Naive thymus-derived CD4-positive, alpha-beta T cell (primary cell): Measurements from ENCODE around the gene NTF4. TPM values are rescaled to one million over a fixed set of nuclear protein-coding genes. Genes with fewer than 3 reads are reported as not detected.
A peak's percentile ranks its signal among the peaks of the same experiment; 100 is the strongest.

Source experiments
- ATAC-seq: fragments of 150-1000 bp; cut with Tn5 transposase; 2 replicates; pipeline ENCODE4 v1.10.0; 2021; ENCODE audit warnings: mild to moderate bottlenecking, moderate library complexity
- CTCF ChIA-PET: fragments of 350-600 bp; sonication (Branson Sonifier 250); formaldehyde crosslinking; loops from one replicate; lab custom pipeline; 2021; ENCODE audit warnings: antibody characterized with exemption; lab: Charles Lee
- POLR2A ChIA-PET: fragments of 350-600 bp; sonication (Branson Sonifier 250); formaldehyde crosslinking; loops from one replicate; lab custom pipeline; 2021; ENCODE audit warnings: antibody characterized with exemption, inconsistent platforms; lab: Charles Lee
- DNase-seq, 9 donors: peaks; one replicate each; pipeline versions ENCODE4 v3.0.0 to v3.0.0-alpha.2; 2020 to 2022; ENCODE audit warnings: mixed read lengths in 1 of 9
- H3K27ac ChIP-seq: one replicate; pipeline ENCODE4 v1.7.0; 2013; ENCODE audit warnings: mild to moderate bottlenecking, low read depth, low read length, moderate library complexity
- H3K27me3 ChIP-seq, 2 donors: one replicate each; pipeline ENCODE4 v1.7.0; 2013; ENCODE audit warnings: low read length in 2 of 2, mild to moderate bottlenecking in 2 of 2, moderate library complexity in 2 of 2; ENCODE audit not compliant: control insufficient read depth in 2 of 2, insufficient read depth in 2 of 2
- H3K36me3 ChIP-seq, 3 experiments: 1 replicate in 2 of 3; 2 replicates in 1 of 3; pipeline ENCODE4 v1.7.0; 2013; ENCODE audit warnings: low read length in 3 of 3, mild to moderate bottlenecking in 3 of 3, moderate library complexity in 1 of 3; ENCODE audit not compliant: insufficient read depth in 3 of 3, control insufficient read depth in 2 of 3
- H3K4me1 ChIP-seq, 2 donors: one replicate each; pipeline ENCODE4 v1.7.0; 2013; ENCODE audit warnings: low read length in 2 of 2, mild to moderate bottlenecking in 2 of 2, moderate library complexity in 1 of 2; ENCODE audit not compliant: control insufficient read depth in 2 of 2, insufficient read depth in 2 of 2
- H3K4me3 ChIP-seq: 2 replicates; pipeline ENCODE4 v1.7.0; 2013; ENCODE audit warnings: mild to moderate bottlenecking, low read length
- H3K9me3 ChIP-seq, 3 experiments: 1 replicate in 2 of 3; 2 replicates in 1 of 3; pipeline ENCODE4 v1.7.0; 2013; ENCODE audit warnings: low read length in 3 of 3; ENCODE audit not compliant: control insufficient read depth in 2 of 3
- H3K27ac Mint-ChIP-seq, 9 donors: one replicate each; pipeline ENCODE4 v1.8.0; 2020 to 2022; ENCODE audit warnings: mixed read lengths in 9 of 9, mild to moderate bottlenecking in 8 of 9, moderate library complexity in 5 of 9, inconsistent platforms in 2 of 9
- H3K27me3 Mint-ChIP-seq, 5 donors: one replicate each; pipeline ENCODE4 v1.8.0; 2021 to 2022; ENCODE audit warnings: mixed read lengths in 5 of 5, mild to moderate bottlenecking in 1 of 5
- H3K36me3 Mint-ChIP-seq, 5 donors: one replicate each; pipeline ENCODE4 v1.8.0; 2020 to 2022; ENCODE audit warnings: mixed read lengths in 5 of 5, mild to moderate bottlenecking in 3 of 5, inconsistent platforms in 1 of 5
- H3K4me1 Mint-ChIP-seq, 7 donors: one replicate each; pipeline ENCODE4 v1.8.0; 2020 to 2022; ENCODE audit warnings: mixed read lengths in 7 of 7, mild to moderate bottlenecking in 3 of 7, inconsistent platforms in 1 of 7
- H3K4me3 Mint-ChIP-seq, 10 donors: one replicate each; pipeline ENCODE4 v1.8.0; 2020 to 2022; ENCODE audit warnings: mild to moderate bottlenecking in 10 of 10, mixed read lengths in 10 of 10, moderate library complexity in 6 of 10, inconsistent platforms in 2 of 10
- H3K9me3 Mint-ChIP-seq, 11 donors: one replicate each; pipeline ENCODE4 v1.8.0; 2020 to 2022; ENCODE audit warnings: mixed read lengths in 11 of 11, mild to moderate bottlenecking in 4 of 11, inconsistent platforms in 1 of 11, moderate library complexity in 1 of 11
- intact Hi-C, 2 donors: fragments of 100-400 bp; cut with micrococcal nuclease; formaldehyde crosslinking; loops; one replicate each; pipeline ENCODE4 v1.15.1; 2023
- polyA plus RNA-seq, 2 donors: library from polyadenylated mRNA; unstranded; fragments of 300-500 nt; fragmentation: Illumina TruSeq; gene quantifications; one replicate each; pipeline ENCODE4 v1.2.3, GENCODE V29; 2021
- total RNA-seq, 6 experiments: library from RNA in 5 of 6; stranded (reverse) in 5 of 6; gene quantifications; 1 replicate in 5 of 6; 2 replicates in 1 of 6; pipeline ENCODE4 v1.2.3 and lab custom pipeline; 2021 to 2026

The NTF4 gene, protein sequence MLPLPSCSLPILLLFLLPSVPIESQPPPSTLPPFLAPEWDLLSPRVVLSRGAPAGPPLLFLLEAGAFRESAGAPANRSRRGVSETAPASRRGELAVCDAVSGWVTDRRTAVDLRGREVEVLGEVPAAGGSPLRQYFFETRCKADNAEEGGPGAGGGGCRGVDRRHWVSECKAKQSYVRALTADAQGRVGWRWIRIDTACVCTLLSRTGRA
- total RNA-seq (not detected), polyA plus RNA-seq (not detected), total RNA-seq (lab: John Stamatoyannopoulos, UW) (not detected)

DNA sequence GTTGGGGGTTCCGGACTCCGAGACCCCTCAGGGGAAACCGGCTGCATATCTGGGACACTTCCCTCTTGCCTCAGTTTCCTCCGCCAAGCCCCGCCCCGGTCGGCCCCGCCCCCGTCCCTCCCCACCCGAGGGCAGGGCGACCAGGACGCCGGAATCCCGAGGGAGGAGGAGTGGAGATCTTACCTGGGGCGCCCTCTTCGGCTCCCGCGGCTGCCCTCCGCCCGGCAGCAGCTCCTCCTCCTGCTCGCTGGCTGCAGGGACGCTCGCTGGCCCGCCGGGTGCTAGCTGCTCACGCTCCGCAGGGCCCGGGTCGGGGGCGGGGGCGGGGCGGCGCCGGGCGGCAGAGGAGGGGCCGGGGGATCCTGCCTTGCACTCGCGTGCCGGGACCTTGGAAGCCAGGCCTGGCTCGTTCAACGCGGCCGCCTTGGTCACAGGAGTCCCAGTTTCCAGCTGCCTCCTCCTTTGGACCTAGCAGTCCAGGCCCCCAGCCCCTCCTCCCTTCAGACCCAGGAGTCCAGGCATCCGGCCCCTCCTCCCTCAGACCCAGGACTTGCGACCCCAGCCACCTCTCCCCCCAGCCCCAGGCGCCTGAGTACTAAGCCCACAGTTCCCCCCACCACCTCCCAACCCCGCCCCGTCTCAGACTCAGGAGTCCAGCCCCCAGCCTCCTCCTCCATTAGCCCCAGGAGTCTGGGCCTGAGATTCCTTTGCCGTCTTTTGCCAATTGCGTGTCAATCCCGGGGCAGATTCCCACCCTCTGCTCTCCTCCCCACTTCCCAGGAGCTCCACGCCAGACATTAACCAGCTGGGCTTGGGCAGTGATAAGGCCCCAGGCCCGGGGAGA lies at the start of gene NTF4:
Gene NTF4, minus strand, starts transcription at position 51 of the 844 bp plus-strand sequence. CDS start 2,821 bp downstream, outside the sequence.
- peaks cover 0 to 3% of the 10 kb centered on the region in 2 donors for H3K27me3 ChIP-seq
- Mint-ChIP-seq H3K27ac (no peak within 1 kb of the TSS), H3K27me3 (peaks cover 40 to 74% (median 46%) of the 10 kb centered on the region in 5 donors), H3K4me3 (peak within 1 kb of the TSS in 5 of 10 donors; percentile 4 to 58 (median 29)), H3K4me1 (peaks cover 0 to 4% (median 0%) of the 10 kb centered on the region in 7 donors), H3K36me3 (no peaks in the 10 kb centered on the region), H3K9me3 (peaks cover 0 to 4% (median 0%) of the 10 kb centered on the region in 11 donors)
- intact Hi-C loops, result no loop called here
- H3K9me3 ChIP-seq, result no peaks in the 10 kb centered on the region
- H3K4me3 ChIP-seq, result no peak within 1 kb of the TSS
- POLR2A ChIA-PET, result no interaction called here
- CTCF ChIA-PET, result no interaction called here
- H3K36me3 ChIP-seq, result no peaks in the 10 kb centered on the region
- no peaks in the 10 kb centered on the region for H3K4me1 ChIP-seq
- ATAC-seq (no peak), DNase-seq (no peak)
- H3K27ac ChIP-seq, result no peak within 1 kb of the TSS

DNA sequence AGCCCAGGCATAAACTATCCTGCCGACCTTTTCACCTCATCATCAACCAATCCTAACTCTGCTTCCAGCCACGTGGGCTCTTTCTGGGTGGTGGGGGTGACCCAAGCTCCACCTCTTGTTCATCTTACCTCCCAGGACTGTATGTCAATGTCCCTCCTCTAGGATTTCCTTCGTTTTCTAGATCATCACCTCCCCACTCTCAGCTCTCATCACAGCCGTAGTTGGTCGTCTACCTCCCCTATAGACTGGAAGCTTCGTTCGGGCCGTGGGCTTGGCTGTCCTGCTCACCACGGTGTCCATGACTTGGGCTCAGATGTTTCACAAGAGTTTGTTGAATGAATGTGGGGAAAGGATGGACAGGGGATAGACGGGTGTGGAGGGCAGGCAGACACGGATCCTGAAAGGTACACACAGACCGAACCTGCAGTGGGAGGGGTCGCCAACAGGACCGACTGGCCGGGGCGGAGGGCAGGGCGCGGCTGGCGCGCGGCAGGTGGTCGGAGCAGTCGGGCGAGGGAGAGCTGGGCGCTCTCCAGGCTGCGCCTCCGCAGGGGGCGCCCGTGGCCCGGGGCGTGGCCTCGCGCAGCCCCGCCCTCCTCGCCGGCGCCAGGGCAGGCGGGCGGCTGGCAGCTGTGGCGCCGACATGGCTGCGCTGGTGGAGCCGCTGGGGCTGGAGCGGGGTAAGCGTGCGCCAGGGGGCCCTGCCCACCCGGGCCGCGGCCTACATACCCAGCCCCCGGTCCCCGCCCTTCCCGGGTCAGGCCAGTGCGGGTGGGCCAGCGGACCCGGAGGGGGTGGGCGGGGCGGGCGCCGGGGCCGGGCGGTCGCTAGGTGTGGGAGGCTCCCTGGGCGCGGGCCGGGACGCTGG lies 49.4 kb upstream of the NTF4 start, which contains the start of gene LIN7B:
Gene LIN7B, plus strand, starts transcription at position 609 of the 868 bp plus-strand sequence. Its CDS starts 35 bp downstream, at position 644.
- Mint-ChIP-seq H3K4me1 (peaks cover 28 to 48% (median 34%) of the 10 kb centered on the region in 7 donors), H3K9me3 (no peaks in the 10 kb centered on the region), H3K36me3 (peaks cover 0 to 2% (median 0%) of the 10 kb centered on the region in 5 donors), H3K27me3 (no peaks in the 10 kb centered on the region), H3K27ac (peak within 1 kb of the TSS in 8 of 9 donors; percentile 45 to 91 (median 84)), H3K4me3 (peak within 1 kb of the TSS; percentile 83 to 94 (median 89))
- no peaks in the 10 kb centered on the region for H3K9me3 ChIP-seq
- intact Hi-C loops, result loop anchor here (1.0 to 10.0 kb wide), 7 partner anchors 14 to 479 kb away; partner anchors contain the start of genes DBP (in 1 of the 2), FLT3LG (in 1 of the 2), GYS1 (in 1 of the 2) and RUVBL2 (in 1 of the 2)
- no peaks in the 10 kb centered on the region for H3K27me3 ChIP-seq
- POLR2A ChIA-PET, result interaction anchor here (0.8 to 1.5 kb wide), 10 partner anchors 13 to 388 kb away, joined by 3 to 13 read pairs (median 3); partner anchors contain the start of gene FTL
- CTCF ChIA-PET, result interaction anchor here (0.6 to 2.2 kb wide), 10 partner anchors 8 to 90 kb away, joined by 3 to 17 read pairs (median 3); no protein-coding TSS in a partner anchor
- DNase-seq, result peak; percentile 62 to 94 (median 85)
- H3K36me3 ChIP-seq, result peaks cover 0 to 7% (median 0%) of the 10 kb centered on the region in 3 experiments
- H3K4me3 ChIP-seq, result peak within 1 kb of the TSS; percentile 66
- H3K27ac ChIP-seq, result peak within 1 kb of the TSS; percentile 72
- peaks cover 15 to 19% of the 10 kb centered on the region in 2 donors for H3K4me1 ChIP-seq
- ATAC-seq, result peak; percentile 74

DNA sequence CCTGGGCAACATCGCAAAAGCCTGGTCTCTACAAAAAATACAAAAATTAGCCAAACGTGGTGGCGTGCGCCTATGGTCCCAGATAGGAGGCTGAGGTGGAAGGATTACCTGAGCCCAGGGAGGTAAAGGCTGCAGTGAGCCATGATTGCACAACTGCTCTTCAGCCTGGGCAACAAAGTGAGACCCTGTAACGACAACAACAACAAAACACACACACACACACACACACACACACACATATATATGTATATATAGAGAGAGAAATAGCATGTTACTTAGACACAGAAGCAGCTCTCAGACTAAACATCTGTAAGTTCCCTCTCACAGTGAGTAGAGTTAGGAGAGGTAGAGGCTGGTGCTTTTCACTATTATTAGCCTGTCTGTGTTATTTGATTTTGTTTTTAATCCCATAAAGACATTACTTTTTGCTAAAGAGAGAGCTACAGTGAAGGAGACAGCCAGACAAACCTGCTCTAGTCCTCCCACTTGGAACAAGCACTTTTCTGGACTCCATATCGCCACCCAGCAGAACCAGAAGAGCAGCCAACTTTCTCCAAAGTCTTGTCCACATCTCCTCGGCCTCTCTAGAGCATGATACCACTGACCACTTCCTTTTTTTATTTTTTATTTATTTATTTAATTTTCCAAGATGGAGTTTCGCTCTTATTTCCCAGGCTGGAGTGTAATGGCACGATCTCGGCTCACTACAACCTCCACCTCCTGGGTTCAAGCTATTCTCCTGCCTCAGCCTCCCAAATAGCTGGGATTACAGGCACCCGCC lies 46.8 kb upstream of the NTF4 start:
- peaks cover 19 to 31% (median 24%) of the 10 kb centered on the region in 7 donors for H3K4me1 Mint-ChIP-seq
- H3K27ac Mint-ChIP-seq, result peak overlapping the region in 1 of 9 donors; percentile 13
- intact Hi-C loops, result loop anchor here in 1 of 2 donors (10.0 kb wide), 3 partner anchors 363 to 477 kb away; partner anchors contain the start of genes DBP and FLT3LG
- POLR2A ChIA-PET, result interaction anchor here (0.6 to 1.1 kb wide), 2 partner anchors 16 to 17 kb away, joined by 4 read pairs; no protein-coding TSS in a partner anchor
- H3K36me3 Mint-ChIP-seq, result peaks cover 5 to 20% (median 10%) of the 10 kb centered on the region in 5 donors
- H3K9me3 Mint-ChIP-seq, result no peaks in the 10 kb centered on the region
- no peaks in the 10 kb centered on the region for H3K27me3 ChIP-seq
- no peak for DNase-seq
- H3K4me3 ChIP-seq, result no peak overlapping the region
- H3K9me3 ChIP-seq, result no peaks in the 10 kb centered on the region
- peak overlapping the region in 2 of 10 donors; percentile 21 to 25 for H3K4me3 Mint-ChIP-seq
- H3K36me3 ChIP-seq, result peaks cover 0 to 33% (median 8%) of the 10 kb centered on the region in 3 experiments
- peaks cover 8 to 11% of the 10 kb centered on the region in 2 donors for H3K4me1 ChIP-seq
- no peak overlapping the region for H3K27ac ChIP-seq
- H3K27me3 Mint-ChIP-seq, result no peaks in the 10 kb centered on the region
- CTCF ChIA-PET, result interaction anchor here (0.6 to 1.1 kb wide), 3 partner anchors 13 to 758 kb away, joined by 3 to 4 read pairs (median 3); no protein-coding TSS in a partner anchor
- ATAC-seq, result no peak

DNA sequence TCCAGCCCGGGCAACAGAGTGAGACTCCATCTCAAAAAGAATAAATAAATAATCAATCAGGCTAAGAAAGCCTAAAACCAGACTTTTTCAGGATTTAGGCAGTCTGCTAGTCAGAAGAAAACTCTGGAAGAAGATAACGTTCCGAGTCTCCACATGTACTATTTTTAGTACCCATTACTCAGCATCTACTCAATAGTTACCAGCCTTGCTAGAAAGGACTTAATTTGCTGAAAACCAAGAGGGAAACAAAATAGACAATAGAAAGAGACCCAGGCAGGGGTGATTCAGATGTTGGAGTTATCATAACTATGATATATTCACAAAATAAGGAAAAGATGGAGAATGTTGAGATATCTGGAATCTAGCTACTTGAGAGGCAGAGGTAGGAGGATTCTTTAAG lies 45.9 kb upstream of the NTF4 start:
- no peak overlapping the region for H3K27ac ChIP-seq
- DNase-seq (no peak), ATAC-seq (no peak)
- H3K4me3 ChIP-seq, result no peak overlapping the region
- H3K4me1 ChIP-seq, result peaks cover 8 to 11% of the 10 kb centered on the region in 2 donors
- intact Hi-C loops, result loop anchor here in 1 of 2 donors (10.0 kb wide), 3 partner anchors 364 to 476 kb away; partner anchors contain the start of genes DBP and FLT3LG
- no peaks in the 10 kb centered on the region for H3K9me3 Mint-ChIP-seq
- H3K36me3 ChIP-seq, result peaks cover 0 to 41% (median 8%) of the 10 kb centered on the region in 3 experiments
- H3K4me1 Mint-ChIP-seq, result peaks cover 15 to 30% (median 23%) of the 10 kb centered on the region in 7 donors
- H3K36me3 Mint-ChIP-seq, result peaks cover 5 to 20% (median 10%) of the 10 kb centered on the region in 5 donors
- ChIA-PET POLR2A (interaction anchor here (1.1 kb wide), 1 partner anchor 18 kb away, joined by 4 read pairs; no protein-coding TSS in a partner anchor), CTCF (interaction anchor here (1.1 kb wide), 1 partner anchor 36 kb away, joined by 3 read pairs; no protein-coding TSS in a partner anchor)
- no peaks in the 10 kb centered on the region for H3K27me3 ChIP-seq
- H3K27ac Mint-ChIP-seq, result no peak overlapping the region
- H3K4me3 Mint-ChIP-seq, result no peak overlapping the region
- H3K27me3 Mint-ChIP-seq, result no peaks in the 10 kb centered on the region
- no peaks in the 10 kb centered on the region for H3K9me3 ChIP-seq

DNA sequence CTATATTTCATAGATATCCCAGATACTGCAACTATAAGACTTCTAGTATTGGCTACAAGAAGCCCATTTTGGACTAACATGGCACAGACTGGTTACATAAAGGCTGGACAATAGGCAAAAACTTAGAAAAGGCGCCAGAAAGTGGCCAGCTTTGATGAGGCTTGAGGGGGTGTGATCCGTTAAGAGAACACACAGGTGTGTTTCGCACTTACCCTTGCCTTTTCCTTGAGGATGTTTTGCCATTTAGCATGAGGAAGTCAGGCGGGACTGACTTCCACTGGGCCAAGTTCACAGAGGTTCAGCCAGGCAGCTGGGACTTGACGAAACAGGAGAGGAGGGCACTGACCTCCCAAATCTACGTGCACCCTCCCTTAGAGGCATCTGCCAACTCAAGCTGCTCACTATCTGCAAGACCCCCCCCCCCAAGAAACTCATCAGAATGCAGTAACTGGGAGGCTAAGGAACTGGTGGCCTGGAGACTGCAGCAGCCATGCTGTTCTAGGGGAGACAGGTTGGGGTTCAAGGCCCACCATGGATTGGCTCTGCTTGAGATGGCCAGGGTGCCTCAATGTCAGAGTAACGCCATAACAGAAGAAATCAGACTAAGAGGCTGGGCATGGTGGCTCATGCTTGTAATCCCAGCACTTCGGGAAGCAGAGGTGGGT lies 45.1 kb upstream of the NTF4 start:
- POLR2A ChIA-PET, result no interaction called here
- Histone ChIP-seq H3K9me3 (no peaks in the 10 kb centered on the region), H3K4me1 (peaks cover 4 to 6% of the 10 kb centered on the region in 2 donors), H3K27ac (no peak overlapping the region), H3K27me3 (no peaks in the 10 kb centered on the region), H3K4me3 (no peak overlapping the region), H3K36me3 (peaks cover 0 to 48% (median 12%) of the 10 kb centered on the region in 3 experiments)
- intact Hi-C loops, result loop anchor here in 1 of 2 donors (10.0 kb wide), 3 partner anchors 365 to 475 kb away; partner anchors contain the start of genes DBP and FLT3LG
- H3K27ac Mint-ChIP-seq, result peak overlapping the region in 2 of 9 donors; percentile 0 to 34
- peaks cover 5 to 26% (median 15%) of the 10 kb centered on the region in 5 donors for H3K36me3 Mint-ChIP-seq
- peaks cover 9 to 27% (median 18%) of the 10 kb centered on the region in 7 donors for H3K4me1 Mint-ChIP-seq
- ATAC-seq, result no peak
- CTCF ChIA-PET, result interaction anchor here (0.9 to 1.0 kb wide), 2 partner anchors 8 to 12 kb away, joined by 3 read pairs; no protein-coding TSS in a partner anchor
- no peak overlapping the region for H3K4me3 Mint-ChIP-seq
- DNase-seq, result no peak
- H3K9me3 Mint-ChIP-seq, result peaks cover 0 to 1% (median 0%) of the 10 kb centered on the region in 11 donors
- no peaks in the 10 kb centered on the region for H3K27me3 Mint-ChIP-seq
